Limb (tissue), 2 donors: ENCODE data around the gene GALNT8.
"Not testable (repeated sequence)": the region's sequence is repeated elsewhere in the genome, so short reads cannot be mapped to it uniquely, and the experiment has no call there.

Experiments used
- DNase-seq, 2 donors: peaks; one replicate each; pipeline ENCODE4 v3.0.0-alpha.2; 2016; ENCODE audit errors: extremely low spot score in 2 of 2

The GALNT8 gene

GRCh38 chr12:4719821-4720636 is at the start of gene GALNT8:
Gene GALNT8 (plus strand): TSS chr12:4720400. CDS start chr12:4720678, 278 bp downstream.
- no peak for DNase-seq

GRCh38 chr12:4679711-4680110 is 40.5 kb upstream of the GALNT8 start:
- no peak for DNase-seq

GRCh38 chr12:4681732-4682131 is 38.5 kb upstream of the GALNT8 start:
- no peak for DNase-seq

- no peak for DNase-seq
Observed at GRCh38 chr12:4685317-4685716, 34.9 kb upstream of the GALNT8 start.

GRCh38 chr12:4690760-4691159 is 29.4 kb upstream of the GALNT8 start:
- DNase-seq, result no peak

GRCh38 chr12:4700621-4701026 is 19.6 kb upstream of the GALNT8 start:
- peak; percentile 73 to 87 for DNase-seq

GRCh38 chr12:4701395-4702190 is 18.6 kb upstream of the GALNT8 start:
- peak; percentile 66 to 75 for DNase-seq

- DNase-seq, result no peak
Observed at GRCh38 chr12:4703676-4704075, 16.5 kb upstream of the GALNT8 start.

GRCh38 chr12:4705824-4706223 is 14.4 kb upstream of the GALNT8 start:
- no peak for DNase-seq

GRCh38 chr12:4707306-4707705 is 12.9 kb upstream of the GALNT8 start:
- no peak for DNase-seq

GRCh38 chr12:4710113-4710512 is 10.1 kb upstream of the GALNT8 start:
- no peak for DNase-seq

- no peak for DNase-seq
Observed at GRCh38 chr12:4714879-4715278, 5.3 kb upstream of the GALNT8 start.

- DNase-seq, result no peak
Observed at GRCh38 chr12:4717806-4718205, 2.4 kb upstream of the GALNT8 start.

GRCh38 chr12:4720637-4720995 is 416 bp downstream of the GALNT8 start:
- DNase-seq, result no peak

- not testable (repeated sequence) for DNase-seq
Observed at GRCh38 chr12:4721587-4721986, 1.4 kb downstream of the GALNT8 start.

GRCh38 chr12:4723226-4723625 is 3.0 kb downstream of the GALNT8 start:
- DNase-seq, result no peak

- DNase-seq, result no peak
Observed at GRCh38 chr12:4725057-4725456, 4.9 kb downstream of the GALNT8 start.

- no peak for DNase-seq
Observed at GRCh38 chr12:4734625-4735340, 14.6 kb downstream of the GALNT8 start.

GRCh38 chr12:4736091-4736490 is 15.9 kb downstream of the GALNT8 start:
- no peak for DNase-seq

- no peak for DNase-seq
Observed at GRCh38 chr12:4738541-4738940, 18.3 kb downstream of the GALNT8 start.

- no peak for DNase-seq
Observed at GRCh38 chr12:4742416-4742970, 22.3 kb downstream of the GALNT8 start.

- no peak for DNase-seq
Observed at GRCh38 chr12:4743046-4743445, 22.8 kb downstream of the GALNT8 start.
